HG03460 (cell line): ENCODE measurements around the gene LRP1B.

Experiments used
- ATAC-seq: cut with Tn5 transposase; IDR thresholded peaks from one replicate; pipeline ENCODE4 v1.9.1; 2021; ENCODE audit not compliant: unreplicated experiment

The LRP1B gene

GRCh38 chr2:142131010-142131669, at the start of gene LRP1B:
LRP1B (minus strand) TSS chr2:142131016; CDS start chr2:142130729, 287 bp downstream.
- no peak for ATAC-seq

GRCh38 chr2:142179686-142180085, 48.9 kb upstream of the LRP1B start:
- ATAC-seq, result no peak

DNA sequence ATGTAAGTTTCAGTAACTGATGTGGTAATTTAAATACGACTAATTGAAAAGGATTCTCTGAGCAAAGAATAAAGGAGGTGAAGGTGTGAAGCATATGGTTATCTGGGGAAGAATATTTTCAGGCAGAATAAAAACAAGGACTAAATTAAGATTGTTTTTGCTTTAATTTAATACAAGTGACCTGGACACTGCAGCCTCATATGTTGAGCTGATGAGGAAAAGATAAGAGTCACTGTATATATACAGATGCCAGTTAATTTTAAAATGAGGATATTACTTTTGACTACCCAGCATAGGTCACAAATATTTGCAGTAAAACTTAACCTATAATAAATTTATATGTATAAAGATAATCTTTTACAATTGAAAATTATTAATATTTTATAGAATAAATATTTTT, 47.8 kb upstream of the LRP1B start:
- no peak for ATAC-seq

DNA sequence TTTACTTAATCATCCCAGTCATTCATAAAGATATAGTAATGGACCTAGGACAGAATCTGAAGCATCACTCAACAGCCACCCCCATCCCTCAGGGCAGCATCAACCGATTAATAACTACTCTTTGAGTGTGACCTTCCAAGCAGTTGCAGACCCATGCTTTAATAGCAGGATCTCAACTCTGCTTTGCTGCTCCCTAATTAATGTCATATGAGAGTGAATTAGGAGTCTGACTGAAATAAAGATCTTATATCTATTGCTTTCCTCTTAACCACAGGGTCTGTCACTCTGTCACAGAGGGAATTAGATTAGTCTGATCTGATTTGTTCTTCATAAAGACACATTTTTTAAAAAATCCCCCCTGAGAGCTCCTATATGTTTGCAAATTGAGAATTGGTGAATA, 46.1 kb upstream of the LRP1B start:
- no peak for ATAC-seq

DNA sequence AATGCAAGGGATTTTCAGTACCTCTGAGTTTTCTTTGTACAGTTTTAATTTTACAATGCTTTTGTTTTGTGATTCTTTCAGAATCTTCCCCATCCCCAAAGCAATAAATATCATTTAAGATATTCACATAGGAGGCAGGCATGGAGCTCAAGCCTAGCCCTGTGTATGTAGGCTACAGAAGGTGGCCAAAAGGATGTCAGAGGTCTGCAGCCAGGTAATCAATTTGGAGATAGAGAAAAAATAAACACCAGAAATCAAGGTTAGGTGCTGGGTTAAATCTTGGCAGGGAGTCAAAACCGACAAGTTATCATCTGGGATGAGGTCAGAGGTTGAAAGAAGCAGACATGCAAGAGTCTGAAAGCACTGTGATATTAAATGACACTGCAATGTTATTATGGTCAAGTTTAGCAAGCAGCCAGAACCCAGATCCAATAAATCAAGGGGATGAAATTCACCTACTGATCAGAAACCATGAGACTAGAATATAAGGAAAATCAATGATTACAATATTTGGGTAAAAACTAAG, 45.1 kb upstream of the LRP1B start:
- no peak for ATAC-seq

DNA sequence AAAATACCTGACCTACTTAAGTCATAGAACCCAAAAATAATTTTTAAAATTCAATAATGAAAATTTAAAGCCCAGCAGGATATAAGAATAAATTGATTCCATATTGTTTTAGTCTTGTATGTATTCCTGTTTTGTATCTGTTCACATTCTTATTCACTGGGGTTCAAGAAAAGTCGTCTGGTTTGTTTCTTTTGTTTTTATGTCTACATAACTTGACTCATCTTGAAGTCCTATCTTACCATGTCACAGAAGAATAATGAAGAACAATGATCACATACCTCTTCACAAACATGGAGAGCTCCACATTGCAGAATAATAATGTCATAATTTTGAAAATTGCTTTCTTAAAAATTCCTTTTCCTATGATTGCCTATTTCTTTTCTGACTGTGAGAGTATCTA, 43.4 kb upstream of the LRP1B start:
- no peak for ATAC-seq

GRCh38 chr2:142170847-142171246, 40.0 kb upstream of the LRP1B start:
- ATAC-seq, result no peak

DNA sequence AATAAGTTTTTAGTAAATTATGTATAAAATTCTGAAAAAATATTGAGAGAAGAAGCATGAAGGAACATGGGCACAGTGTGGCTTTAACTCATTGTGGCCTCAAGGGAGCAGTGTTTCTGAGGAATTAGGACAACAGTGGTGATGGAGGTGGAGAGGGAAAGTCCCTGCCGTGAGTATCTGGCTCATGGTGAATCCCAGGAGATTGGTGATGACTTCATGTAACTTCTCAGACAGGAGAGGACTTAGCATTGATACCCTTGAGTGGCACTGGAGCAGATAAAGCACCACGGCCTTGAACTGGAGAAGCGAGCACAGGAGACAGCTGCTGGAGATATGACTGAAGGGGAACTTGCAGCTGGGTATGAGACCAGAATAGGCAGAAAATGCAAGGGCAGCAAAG, 35.0 kb upstream of the LRP1B start:
- ATAC-seq, result peak; percentile 97

DNA sequence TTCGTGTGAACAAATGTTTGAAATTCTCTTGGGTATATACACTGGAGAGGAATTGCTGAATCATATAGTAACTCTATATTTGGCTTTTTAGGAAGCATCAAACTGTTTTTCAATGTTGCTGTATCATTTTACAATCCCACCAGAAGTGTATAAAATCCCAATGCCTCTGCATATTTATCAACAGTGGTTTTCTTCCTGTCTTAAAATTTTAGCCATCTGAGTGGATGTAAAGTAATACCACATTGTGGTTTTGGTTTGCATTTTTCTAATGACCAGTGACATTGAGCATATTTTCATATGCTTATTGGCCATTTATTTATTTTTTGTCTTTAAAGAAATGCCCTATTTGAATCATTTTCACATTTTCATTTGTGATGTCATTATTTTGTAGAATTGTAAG, 22.8 kb upstream of the LRP1B start:
- ATAC-seq, result no peak

DNA sequence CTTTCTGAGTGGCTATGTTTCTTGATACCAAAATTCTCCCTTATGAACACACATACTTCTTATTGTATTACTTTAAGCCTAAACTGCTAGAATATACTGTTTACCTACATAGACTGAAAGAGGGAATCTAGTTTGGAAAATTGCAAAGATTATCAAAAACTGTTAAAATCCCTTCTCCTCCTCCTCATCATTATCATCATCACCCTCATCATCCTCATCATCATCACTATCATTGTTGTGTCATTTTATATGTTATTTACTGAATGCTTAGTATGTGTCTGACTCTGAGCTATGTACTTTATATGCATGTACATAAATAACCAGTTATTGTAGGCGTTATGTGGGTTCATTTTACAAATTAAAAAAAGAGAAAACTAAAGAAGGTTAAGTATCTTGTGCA, 19.6 kb upstream of the LRP1B start:
- ATAC-seq, result no peak

- no peak for ATAC-seq
These were observed 13.7 kb upstream of the LRP1B start for GRCh38 chr2:142144547-142144946.

DNA sequence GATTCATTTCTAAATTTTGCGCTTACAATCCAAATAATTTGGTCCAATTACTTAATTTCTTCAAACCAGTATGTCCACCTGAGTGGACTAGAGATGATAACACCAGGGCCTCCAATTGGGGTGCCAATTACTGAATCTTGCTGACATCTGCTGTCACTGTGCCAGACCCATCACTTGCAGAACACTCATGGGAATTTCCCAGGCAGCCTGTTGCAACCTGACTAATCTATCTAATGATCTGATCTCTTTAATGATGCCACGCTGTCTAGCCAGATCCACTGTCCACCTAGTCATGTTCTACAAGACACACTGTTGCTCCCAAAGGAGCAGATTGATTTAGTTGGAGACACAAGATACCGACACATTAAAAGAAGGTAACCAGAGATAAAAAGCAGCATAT, 11.8 kb upstream of the LRP1B start:
- ATAC-seq, result no peak

- peak; percentile 61 for ATAC-seq
These were observed 9.6 kb upstream of the LRP1B start for GRCh38 chr2:142140434-142140845.

DNA sequence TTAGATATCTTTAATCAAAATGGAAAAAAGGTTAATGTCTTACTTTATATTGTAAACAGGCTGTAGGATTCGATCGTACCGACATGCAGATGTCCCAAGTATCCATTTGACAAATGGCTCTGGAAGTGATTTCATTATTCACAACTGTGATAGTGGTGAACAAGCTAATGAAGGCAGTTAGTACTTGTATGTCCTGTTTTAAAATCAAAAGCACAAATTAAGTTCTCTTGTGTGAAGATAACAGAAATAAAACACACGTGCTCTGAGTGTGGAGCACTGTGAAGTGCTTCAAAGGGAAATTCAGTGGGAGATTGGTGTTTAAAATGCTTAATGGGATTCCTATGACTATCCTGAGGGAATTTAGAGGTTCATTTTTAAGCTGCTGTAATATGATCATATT, 8.6 kb upstream of the LRP1B start:
- no peak for ATAC-seq

DNA sequence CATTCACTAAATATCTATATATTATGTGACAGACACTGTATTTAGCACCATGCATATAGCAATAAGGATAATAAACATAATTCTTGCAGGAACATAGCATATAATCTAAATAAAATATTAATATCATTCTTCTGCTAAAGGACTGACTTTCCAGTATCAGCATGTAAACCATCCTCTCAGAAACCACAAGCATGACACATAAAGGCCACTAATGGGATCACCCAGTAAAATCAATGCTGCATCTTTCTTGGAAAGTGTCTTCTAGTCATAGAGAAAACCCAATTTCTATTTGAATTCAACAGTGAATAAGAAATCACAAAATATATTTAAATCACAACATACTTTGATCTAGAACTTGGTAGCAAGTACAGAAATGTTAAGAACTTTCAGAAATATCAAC, 5.8 kb upstream of the LRP1B start:
- ATAC-seq, result no peak

- ATAC-seq, result no peak
These were observed 4.1 kb upstream of the LRP1B start for GRCh38 chr2:142134911-142135310.

GRCh38 chr2:142130111-142131009, 456 bp downstream of the LRP1B start:
- no peak for ATAC-seq

DNA sequence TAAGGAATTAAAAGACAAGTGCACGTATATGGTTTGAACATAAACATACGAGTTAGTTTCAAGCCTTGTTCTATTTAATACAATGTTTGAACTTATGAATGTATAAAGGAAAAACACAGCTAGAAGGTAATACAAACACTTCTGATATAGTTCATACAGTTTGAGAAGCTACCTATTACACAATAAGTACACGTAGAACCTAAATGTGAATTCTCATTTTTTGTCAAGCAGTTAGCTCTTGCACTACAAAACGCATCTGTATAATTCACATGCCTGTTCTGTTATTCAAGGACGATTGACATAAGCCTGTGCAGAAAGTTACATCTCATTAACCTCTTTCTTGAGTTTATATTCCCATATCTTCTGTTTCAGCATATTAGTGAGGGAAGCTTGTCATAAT, 2.7 kb downstream of the LRP1B start:
- no peak for ATAC-seq

DNA sequence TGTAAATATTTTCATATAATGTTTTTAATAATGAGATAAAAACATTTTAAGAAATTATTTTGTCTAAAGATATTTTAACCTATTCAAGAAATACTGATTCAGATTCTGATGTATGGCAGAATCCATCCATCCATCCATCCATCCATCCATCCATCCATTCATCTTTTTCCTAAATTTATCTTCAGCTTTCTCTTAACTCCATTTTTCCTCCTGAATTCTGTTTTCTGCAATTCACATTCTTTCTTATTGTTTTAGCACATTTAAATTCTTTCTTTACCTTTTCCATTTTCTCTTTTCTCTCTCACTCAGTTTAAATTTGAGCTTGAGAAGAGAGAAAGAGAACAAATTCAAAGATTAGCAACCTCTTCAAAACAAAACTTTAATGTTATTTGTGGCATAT, 3.6 kb downstream of the LRP1B start:
- ATAC-seq, result no peak

GRCh38 chr2:142124706-142125105, 6.1 kb downstream of the LRP1B start:
- ATAC-seq, result no peak

DNA sequence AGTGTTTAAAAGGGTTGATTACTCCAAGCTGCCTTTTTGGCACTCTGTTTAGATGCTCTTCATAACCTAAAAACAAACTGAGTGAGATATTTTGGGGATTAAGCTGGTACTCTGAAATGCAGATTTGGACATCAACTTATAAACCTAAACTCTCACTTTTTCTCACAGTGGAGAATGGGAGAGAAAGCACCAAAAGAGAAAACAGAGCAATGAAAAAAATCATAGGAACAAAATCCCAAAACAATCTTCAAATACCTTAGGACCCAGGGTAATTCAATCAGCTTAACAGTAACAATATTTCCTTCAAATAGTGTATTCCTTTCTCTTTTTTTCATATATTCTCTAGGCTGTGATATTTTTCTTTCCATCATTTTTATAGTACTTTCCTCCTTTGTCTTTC, 11.5 kb downstream of the LRP1B start:
- no peak for ATAC-seq

DNA sequence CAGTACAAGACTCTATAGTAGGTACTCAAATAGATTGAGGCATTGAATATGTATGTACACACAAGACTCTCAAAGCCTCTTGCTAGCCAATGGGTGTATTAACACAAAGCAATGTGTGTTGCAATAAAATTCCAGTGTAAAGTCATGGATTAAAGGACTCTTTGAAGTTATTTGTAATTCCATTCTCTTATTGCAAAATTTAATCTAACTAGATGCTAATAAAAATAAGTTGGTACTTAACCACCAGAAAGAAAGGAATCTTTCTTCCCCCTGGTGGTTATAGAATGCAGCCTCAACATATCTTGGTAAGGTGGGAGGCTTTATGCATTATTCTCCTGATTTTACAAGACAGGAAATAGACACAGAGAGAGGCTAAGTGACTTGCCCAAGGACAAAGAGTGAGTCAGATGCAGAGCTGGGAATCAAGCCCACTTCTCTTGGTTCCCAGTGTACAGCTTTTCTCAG, 18.0 kb downstream of the LRP1B start:
- ATAC-seq, result no peak
